Tibial artery (tissue), 4 donors: ENCODE results near the gene ACAN.

Experiments used
- DNase-seq, 2 donors: peaks; one replicate each; pipeline ENCODE4 v3.0.0-alpha.2; 2019
- H3K27ac ChIP-seq, 2 donors: fragments of 200-600 bp; sonication (generic) in 1 of 2; 1 replicate in 1 of 2; 2 replicates in 1 of 2; pipeline ENCODE4 v1.5.1; 2018 to 2019; ENCODE audit warnings: mild to moderate bottlenecking in 1 of 2
- H3K27me3 ChIP-seq, 2 donors: fragments of 200-600 bp; sonication (generic) in 1 of 2; one replicate each; pipeline versions ENCODE4 v1.5.1 to v1.6.0; 2016 to 2019
- H3K36me3 ChIP-seq, 3 donors: fragments of 200-600 bp; sonication (generic) in 2 of 3; one replicate each; pipeline ENCODE4 v1.5.1; 2016 to 2019; ENCODE audit warnings: mild to moderate bottlenecking in 2 of 3
- H3K4me1 ChIP-seq, 4 donors: fragments of 200-600 bp; sonication (generic) in 2 of 4; 1 replicate in 3 of 4; 2 replicates in 1 of 4; pipeline ENCODE4 v1.5.1; 2016 to 2019
- H3K4me3 ChIP-seq, 2 donors: fragments of 200-600 bp; sonication (generic) in 1 of 2; 1 replicate in 1 of 2; 2 replicates in 1 of 2; pipeline ENCODE4 v1.5.1; 2018 to 2019; ENCODE audit warnings: mild to moderate bottlenecking in 2 of 2
- H3K9me3 ChIP-seq, 3 donors: fragments of 200-600 bp; sonication (generic) in 1 of 3; one replicate each; pipeline ENCODE4 v1.5.1; 2016 to 2019
- intact Hi-C: fragments of 100-400 bp; cut with DNase I; formaldehyde crosslinking; loops from one replicate; pipeline ENCODE4 v1.15.0; 2023; ENCODE audit warnings: low total_unique reads
- TF ChIP-seq, protein P1 (sequence below), 2 experiments: fragments of 200-600 bp in 1 of 2; fragments of 450-650 bp in 1 of 2; IDR thresholded peaks; one replicate each; pipeline ENCODE4 v1.5.1; 2017 to 2019; ENCODE audit warnings: antibody characterized with exemption in 2 of 2, mild to moderate bottlenecking in 1 of 2, moderate library complexity in 1 of 2

The ACAN gene

DNA sequence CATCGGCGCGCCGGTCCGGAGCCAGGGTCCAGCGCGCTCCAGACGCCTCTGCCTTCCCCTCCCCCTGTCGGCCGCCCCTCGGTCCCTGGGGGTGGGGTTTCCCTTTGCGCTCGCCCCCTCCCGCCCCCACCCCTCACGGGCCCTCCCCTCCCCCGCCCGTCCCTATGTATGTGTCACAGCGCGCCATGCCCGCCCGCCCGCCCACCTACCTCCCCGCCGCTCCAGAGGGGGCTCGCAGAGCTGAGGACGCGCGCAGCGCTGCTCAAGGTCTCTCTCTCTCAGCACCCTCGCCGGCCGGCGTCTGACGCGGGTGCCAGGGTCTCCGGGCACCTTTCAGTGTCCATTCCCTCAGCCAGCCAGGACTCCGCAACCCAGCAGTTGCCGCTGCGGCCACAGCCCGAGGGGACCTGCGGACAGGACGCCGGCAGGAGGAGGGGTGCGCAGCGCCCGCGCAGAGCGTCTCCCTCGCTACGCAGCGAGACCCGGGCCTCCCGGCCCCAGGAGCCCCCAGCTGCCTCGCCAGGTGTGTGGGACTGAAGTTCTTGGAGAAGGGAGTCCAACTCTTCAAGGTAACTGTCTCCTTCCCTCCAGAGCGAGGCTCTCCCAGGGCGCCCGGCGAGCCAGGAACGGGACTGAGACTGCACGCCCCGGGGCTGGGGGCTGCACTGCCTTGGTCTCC is at the start of gene ACAN:
Gene ACAN (plus strand): TSS at position 196 of the 679 bp plus-strand sequence. CDS start 32,771 bp downstream, outside the sequence.
- Histone ChIP-seq H3K4me1 (peaks cover 0 to 55% (median 13%) of the 10 kb centered on the region in 4 donors), H3K9me3 (no peaks in the 10 kb centered on the region), H3K36me3 (no peaks in the 10 kb centered on the region), H3K27ac (peak within 1 kb of the TSS; percentile 71 to 72), H3K4me3 (peak within 1 kb of the TSS; percentile 63 to 68), H3K27me3 (peaks cover 0 to 11% of the 10 kb centered on the region in 2 donors)
- intact Hi-C loops, result loop anchor here (10.0 kb wide), 1 partner anchor 149 kb away; no protein-coding TSS in a partner anchor
- TF ChIP-seq, protein P1, sequence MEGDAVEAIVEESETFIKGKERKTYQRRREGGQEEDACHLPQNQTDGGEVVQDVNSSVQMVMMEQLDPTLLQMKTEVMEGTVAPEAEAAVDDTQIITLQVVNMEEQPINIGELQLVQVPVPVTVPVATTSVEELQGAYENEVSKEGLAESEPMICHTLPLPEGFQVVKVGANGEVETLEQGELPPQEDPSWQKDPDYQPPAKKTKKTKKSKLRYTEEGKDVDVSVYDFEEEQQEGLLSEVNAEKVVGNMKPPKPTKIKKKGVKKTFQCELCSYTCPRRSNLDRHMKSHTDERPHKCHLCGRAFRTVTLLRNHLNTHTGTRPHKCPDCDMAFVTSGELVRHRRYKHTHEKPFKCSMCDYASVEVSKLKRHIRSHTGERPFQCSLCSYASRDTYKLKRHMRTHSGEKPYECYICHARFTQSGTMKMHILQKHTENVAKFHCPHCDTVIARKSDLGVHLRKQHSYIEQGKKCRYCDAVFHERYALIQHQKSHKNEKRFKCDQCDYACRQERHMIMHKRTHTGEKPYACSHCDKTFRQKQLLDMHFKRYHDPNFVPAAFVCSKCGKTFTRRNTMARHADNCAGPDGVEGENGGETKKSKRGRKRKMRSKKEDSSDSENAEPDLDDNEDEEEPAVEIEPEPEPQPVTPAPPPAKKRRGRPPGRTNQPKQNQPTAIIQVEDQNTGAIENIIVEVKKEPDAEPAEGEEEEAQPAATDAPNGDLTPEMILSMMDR (IDR thresholded peaks at IDR 0.05), result no peak
- no peak for DNase-seq

DNA sequence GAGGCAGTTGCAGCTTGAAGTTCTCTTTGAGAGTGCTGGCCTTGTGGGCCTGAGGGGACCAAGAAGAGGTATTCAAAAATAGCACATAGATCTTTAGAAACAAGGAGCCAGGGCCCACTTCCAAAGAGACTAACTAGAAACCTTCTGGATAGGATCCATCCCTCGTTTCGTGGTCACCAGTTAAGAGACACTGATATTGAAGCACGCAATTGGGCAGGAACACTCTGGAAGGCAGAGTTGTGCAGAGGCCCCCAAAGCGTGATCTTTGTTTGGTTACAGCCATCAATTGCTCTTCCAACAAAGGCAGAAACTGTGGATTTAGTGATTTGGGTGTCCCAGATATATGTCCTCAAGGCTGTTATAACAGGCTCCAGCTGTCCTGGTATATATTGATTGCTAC is 46.7 kb upstream of the ACAN start:
- TF ChIP-seq, protein P1 (IDR thresholded peaks at IDR 0.05), result no peak
- H3K27ac ChIP-seq, result no peak overlapping the region
- DNase-seq, result no peak
- no peaks in the 10 kb centered on the region for H3K9me3 ChIP-seq
- H3K36me3 ChIP-seq, result no peaks in the 10 kb centered on the region
- intact Hi-C loops, result no loop called here
- no peak overlapping the region for H3K4me3 ChIP-seq
- no peaks in the 10 kb centered on the region for H3K4me1 ChIP-seq
- no peaks in the 10 kb centered on the region for H3K27me3 ChIP-seq

DNA sequence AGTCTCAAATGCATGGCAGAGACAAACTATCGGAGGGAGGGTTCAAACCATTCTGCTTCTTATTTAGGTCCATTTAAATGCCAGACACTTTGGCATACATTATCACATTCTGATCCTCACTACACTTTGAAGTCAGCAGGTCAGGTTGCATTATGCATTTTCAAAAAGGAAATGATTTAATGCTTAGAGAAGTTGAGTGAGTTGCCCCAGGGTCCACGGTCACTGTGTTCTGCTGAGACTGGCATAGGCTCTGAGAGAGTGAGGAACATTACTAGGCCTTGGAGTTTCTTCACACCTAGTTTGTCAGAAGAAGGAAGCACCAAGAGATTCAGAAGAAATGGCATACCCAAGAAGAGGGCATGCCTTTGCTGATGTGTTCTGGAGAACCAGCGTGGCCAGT is 46.3 kb upstream of the ACAN start:
- intact Hi-C loops, result no loop called here
- no peaks in the 10 kb centered on the region for H3K9me3 ChIP-seq
- TF ChIP-seq, protein P1 (IDR thresholded peaks at IDR 0.05), result no peak
- H3K27ac ChIP-seq, result no peak overlapping the region
- H3K36me3 ChIP-seq, result no peaks in the 10 kb centered on the region
- H3K4me3 ChIP-seq, result no peak overlapping the region
- H3K27me3 ChIP-seq, result no peaks in the 10 kb centered on the region
- H3K4me1 ChIP-seq, result no peaks in the 10 kb centered on the region
- DNase-seq, result no peak

DNA sequence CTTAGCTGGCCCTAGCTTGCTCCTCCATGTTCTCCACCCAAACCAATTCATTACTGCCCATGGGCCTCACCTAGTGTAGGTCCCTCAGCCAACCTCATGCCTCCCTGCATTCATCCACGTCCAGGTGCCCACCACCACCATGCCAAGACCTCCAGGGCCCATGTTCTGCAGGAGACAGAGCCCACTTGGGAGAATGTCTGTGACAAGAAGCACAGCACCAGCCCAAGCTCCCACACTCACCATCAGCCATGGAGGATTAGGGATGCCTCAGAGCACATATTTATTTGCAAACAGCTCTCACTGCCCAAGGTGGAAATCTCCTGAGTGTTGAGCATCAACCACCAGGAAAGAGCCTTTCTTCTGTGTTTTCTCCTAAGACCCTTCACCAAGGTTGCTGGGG is 43.4 kb upstream of the ACAN start:
- Histone ChIP-seq H3K27ac (no peak overlapping the region), H3K9me3 (no peaks in the 10 kb centered on the region), H3K4me3 (no peak overlapping the region), H3K4me1 (no peaks in the 10 kb centered on the region), H3K36me3 (no peaks in the 10 kb centered on the region), H3K27me3 (no peaks in the 10 kb centered on the region)
- no peak for DNase-seq
- TF ChIP-seq, protein P1 (IDR thresholded peaks at IDR 0.05), result no peak
- intact Hi-C loops, result no loop called here

DNA sequence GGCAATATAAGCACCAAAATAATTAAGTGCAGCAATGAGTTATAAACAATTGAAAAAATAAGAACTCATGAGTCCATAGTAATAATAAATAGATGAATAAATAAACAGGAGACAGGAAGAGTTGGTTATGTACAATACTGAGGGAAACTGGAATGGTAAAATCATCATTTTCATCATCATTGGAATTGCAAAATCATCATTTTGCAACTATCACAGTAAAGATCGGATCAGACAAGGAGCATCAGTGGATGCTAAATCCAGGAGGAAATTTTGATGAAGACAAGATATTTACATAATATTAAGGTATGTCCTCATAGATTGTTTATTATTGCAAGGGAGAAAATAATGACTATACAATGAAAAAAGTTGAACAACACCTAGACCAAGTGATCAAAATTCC is 38.8 kb upstream of the ACAN start:
- peaks cover 0 to 6% (median 5%) of the 10 kb centered on the region in 4 donors for H3K4me1 ChIP-seq
- H3K36me3 ChIP-seq, result no peaks in the 10 kb centered on the region
- H3K9me3 ChIP-seq, result no peaks in the 10 kb centered on the region
- intact Hi-C loops, result no loop called here
- no peak overlapping the region for H3K4me3 ChIP-seq
- H3K27ac ChIP-seq, result no peak overlapping the region
- no peak for DNase-seq
- no peaks in the 10 kb centered on the region for H3K27me3 ChIP-seq
- TF ChIP-seq, protein P1 (IDR thresholded peaks at IDR 0.05), result no peak
